Lower leg skin (tissue), 3 donors: ENCODE data around the gene OR6C2.

Experiments used
- POLR2A ChIP-seq, 2 donors: fragments of 450-650 bp; IDR thresholded peaks; one replicate each; pipeline ENCODE4 v1.6.1; 2016 to 2017; ENCODE audit warnings: antibody characterized with exemption in 2 of 2, mild to moderate bottlenecking in 1 of 2, moderate library complexity in 1 of 2
- TF ChIP-seq, protein P1 (sequence below), 3 donors: fragments of 450-650 bp; IDR thresholded peaks; one replicate each; pipeline ENCODE4 v1.5.1; 2016; ENCODE audit warnings: antibody characterized with exemption in 3 of 3, mild to moderate bottlenecking in 3 of 3, moderate library complexity in 2 of 3

DNA sequence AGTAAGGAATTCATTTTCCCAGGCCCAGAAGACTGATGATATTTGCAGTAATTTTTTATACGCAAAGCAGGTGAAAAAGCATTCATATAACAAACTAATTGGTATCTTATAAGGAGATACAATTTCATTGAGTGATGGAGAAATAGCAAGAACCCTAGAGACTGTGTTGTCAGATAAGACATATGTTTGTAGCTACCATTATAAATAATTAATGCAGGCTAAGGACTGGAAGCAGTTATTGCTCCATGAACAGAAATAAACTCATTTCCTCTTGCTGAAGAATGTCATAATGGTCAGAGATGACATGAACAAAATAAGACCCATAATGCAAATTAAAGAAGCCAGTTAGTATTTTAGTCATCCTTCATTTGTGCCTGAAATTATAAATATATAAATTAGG lies 1.5 kb downstream of the OR6C2 start:
- TF ChIP-seq, protein P1, sequence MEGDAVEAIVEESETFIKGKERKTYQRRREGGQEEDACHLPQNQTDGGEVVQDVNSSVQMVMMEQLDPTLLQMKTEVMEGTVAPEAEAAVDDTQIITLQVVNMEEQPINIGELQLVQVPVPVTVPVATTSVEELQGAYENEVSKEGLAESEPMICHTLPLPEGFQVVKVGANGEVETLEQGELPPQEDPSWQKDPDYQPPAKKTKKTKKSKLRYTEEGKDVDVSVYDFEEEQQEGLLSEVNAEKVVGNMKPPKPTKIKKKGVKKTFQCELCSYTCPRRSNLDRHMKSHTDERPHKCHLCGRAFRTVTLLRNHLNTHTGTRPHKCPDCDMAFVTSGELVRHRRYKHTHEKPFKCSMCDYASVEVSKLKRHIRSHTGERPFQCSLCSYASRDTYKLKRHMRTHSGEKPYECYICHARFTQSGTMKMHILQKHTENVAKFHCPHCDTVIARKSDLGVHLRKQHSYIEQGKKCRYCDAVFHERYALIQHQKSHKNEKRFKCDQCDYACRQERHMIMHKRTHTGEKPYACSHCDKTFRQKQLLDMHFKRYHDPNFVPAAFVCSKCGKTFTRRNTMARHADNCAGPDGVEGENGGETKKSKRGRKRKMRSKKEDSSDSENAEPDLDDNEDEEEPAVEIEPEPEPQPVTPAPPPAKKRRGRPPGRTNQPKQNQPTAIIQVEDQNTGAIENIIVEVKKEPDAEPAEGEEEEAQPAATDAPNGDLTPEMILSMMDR (IDR thresholded peaks at IDR 0.05): no peak
- TF ChIP-seq POLR2A (IDR thresholded peaks at IDR 0.05): no peak
